Naive B cell (primary cell): ENCODE data around the gene PLCE1. TPM values are rescaled to one million over a fixed set of nuclear protein-coding genes. Genes with fewer than 3 reads are reported as not detected.

Experiments
- ATAC-seq, 2 donors: fragments of 150-1000 bp; cut with Tn5 transposase; 2 replicates each; pipeline ENCODE4 v1.10.0; 2021; ENCODE audit warnings: low read depth in 2 of 2, mild to moderate bottlenecking in 2 of 2, moderate library complexity in 2 of 2
- DNase-seq: peaks from one replicate; pipeline ENCODE4 v3.0.0; 2022
- H3K27ac Mint-ChIP-seq, 6 donors: one replicate each; pipeline ENCODE4 v1.8.0; 2020 to 2022; ENCODE audit warnings: mild to moderate bottlenecking in 6 of 6, mixed read lengths in 6 of 6, moderate library complexity in 5 of 6, inconsistent platforms in 2 of 6
- H3K27me3 Mint-ChIP-seq, 3 donors: one replicate each; pipeline ENCODE4 v1.8.0; 2021 to 2022; ENCODE audit warnings: mixed read lengths in 3 of 3, mild to moderate bottlenecking in 1 of 3
- H3K36me3 Mint-ChIP-seq, 2 donors: one replicate each; pipeline ENCODE4 v1.8.0; 2020 to 2022; ENCODE audit warnings: mixed read lengths in 2 of 2, inconsistent platforms in 1 of 2, mild to moderate bottlenecking in 1 of 2
- H3K4me1 Mint-ChIP-seq, 3 donors: one replicate each; pipeline ENCODE4 v1.8.0; 2020 to 2022; ENCODE audit warnings: mixed read lengths in 3 of 3, inconsistent platforms in 1 of 3, mild to moderate bottlenecking in 1 of 3, moderate library complexity in 1 of 3
- H3K4me3 Mint-ChIP-seq, 8 donors: one replicate each; pipeline ENCODE4 v1.8.0; 2020 to 2022; ENCODE audit warnings: mild to moderate bottlenecking in 8 of 8, mixed read lengths in 8 of 8, moderate library complexity in 8 of 8, inconsistent platforms in 2 of 8
- H3K9me3 Mint-ChIP-seq, 7 donors: one replicate each; pipeline ENCODE4 v1.8.0; 2020 to 2022; ENCODE audit warnings: mixed read lengths in 7 of 7, mild to moderate bottlenecking in 5 of 7, inconsistent platforms in 2 of 7, moderate library complexity in 1 of 7
- polyA plus RNA-seq, 6 donors: library from polyadenylated mRNA; unstranded; fragments of 300-500 nt; fragmentation: Illumina TruSeq; gene quantifications; one replicate each; pipeline ENCODE4 v1.2.3, GENCODE V29; 2021; ENCODE audit warnings: low read depth in 6 of 6

Gene PLCE1
- polyA plus RNA-seq, 6 donors from 2014 or later: 0.32 to 1.9 (median 0.44) TPM

- no peak overlapping the region for H3K4me3 Mint-ChIP-seq
- peaks cover 0 to 5% (median 3%) of the 10 kb centered on the region in 3 donors for H3K4me1 Mint-ChIP-seq
- ATAC-seq: no peak
- H3K36me3 Mint-ChIP-seq: no peaks in the 10 kb centered on the region
- peaks cover 0 to 3% (median 2%) of the 10 kb centered on the region in 7 donors for H3K9me3 Mint-ChIP-seq
- peaks cover 0 to 12% (median 0%) of the 10 kb centered on the region in 3 donors for H3K27me3 Mint-ChIP-seq
- DNase-seq: no peak
- no peak overlapping the region for H3K27ac Mint-ChIP-seq
These were observed 48.5 kb downstream of the PLCE1 start for GRCh38 chr10:94042001-94042833.

GRCh38 chr10:94042834-94043175, 49.1 kb downstream of the PLCE1 start:
- peaks cover 0 to 12% (median 0%) of the 10 kb centered on the region in 3 donors for H3K27me3 Mint-ChIP-seq
- H3K4me1 Mint-ChIP-seq: peaks cover 0 to 5% (median 3%) of the 10 kb centered on the region in 3 donors
- DNase-seq (no peak), ATAC-seq (no peak)
- H3K9me3 Mint-ChIP-seq: peaks cover 0 to 3% (median 2%) of the 10 kb centered on the region in 7 donors
- H3K27ac Mint-ChIP-seq: no peak overlapping the region
- no peak overlapping the region for H3K4me3 Mint-ChIP-seq
- H3K36me3 Mint-ChIP-seq: no peaks in the 10 kb centered on the region

Other genes starting within 250 kb of the PLCE1 start
- gene LGI1, start 236.0 kb upstream of the PLCE1 start, polyA plus RNA-seq: not detected
- under 1 TPM in 5 of 6 donors, not detected in 1; 0.08 to 0.94 (median 0.21) TPM for gene SLC35G1, start 100.0 kb upstream of the PLCE1 start, polyA plus RNA-seq